NOMO-1 (cell line): ENCODE results near the gene PKNOX2.

Experiments
- DNase-seq, 2 experiments: peaks; one replicate each; lab custom pipeline; 2025; ENCODE audit not compliant: unreplicated experiment in 2 of 2; lab: John Stamatoyannopoulos, UW

Gene PKNOX2

GRCh38 chr11:125348674-125349309 is 184.2 kb downstream of the PKNOX2 start:
- DNase-seq = peak; percentile 8 to 19

GRCh38 chr11:125350206-125351032 is 185.9 kb downstream of the PKNOX2 start:
- no peak for DNase-seq

- DNase-seq = no peak
Measured at GRCh38 chr11:125351033-125351867, 186.7 kb downstream of the PKNOX2 start.

GRCh38 chr11:125351868-125352250 is 187.3 kb downstream of the PKNOX2 start:
- DNase-seq = no peak

GRCh38 chr11:125356797-125357196 is 192.2 kb downstream of the PKNOX2 start:
- DNase-seq = no peak

GRCh38 chr11:125357551-125357950 is 193.0 kb downstream of the PKNOX2 start:
- no peak for DNase-seq

GRCh38 chr11:125358254-125358840 is 193.8 kb downstream of the PKNOX2 start:
- DNase-seq = no peak

GRCh38 chr11:125359130-125359529 is 194.6 kb downstream of the PKNOX2 start:
- DNase-seq = no peak

GRCh38 chr11:125360066-125360465 is 195.5 kb downstream of the PKNOX2 start:
- no peak for DNase-seq

- DNase-seq = no peak
Measured at GRCh38 chr11:125364121-125364826, 199.7 kb downstream of the PKNOX2 start.

GRCh38 chr11:125365196-125365931 is 200.8 kb downstream of the PKNOX2 start:
- no peak for DNase-seq

GRCh38 chr11:125367710-125368109 is 203.2 kb downstream of the PKNOX2 start:
- no peak for DNase-seq

GRCh38 chr11:125368757-125369156 is 204.2 kb downstream of the PKNOX2 start:
- DNase-seq = no peak

- no peak for DNase-seq
Measured at GRCh38 chr11:125369808-125370207, 205.3 kb downstream of the PKNOX2 start.

- DNase-seq = no peak
Measured at GRCh38 chr11:125370561-125371389, 206.2 kb downstream of the PKNOX2 start.

- DNase-seq = no peak
Measured at GRCh38 chr11:125371431-125371935, 206.9 kb downstream of the PKNOX2 start.

GRCh38 chr11:125372088-125372487 is 207.5 kb downstream of the PKNOX2 start:
- DNase-seq = no peak

- no peak for DNase-seq
Measured at GRCh38 chr11:125372911-125373310, 208.4 kb downstream of the PKNOX2 start.
